Kidney capillary endothelial cell (primary cell): ENCODE results near the gene METTL2A.
"Not testable (repeated sequence)": the region's sequence is repeated elsewhere in the genome, so short reads cannot be mapped to it uniquely, and the experiment has no call there.

Experiments used
- DNase-seq: peaks from one replicate; pipeline ENCODE4 v3.0.0-alpha.2; 2018; ENCODE audit warnings: low spot score

The METTL2A gene

GRCh38 chr17:62423647-62424461, at the start of gene METTL2A:
TSS of gene METTL2A (plus strand) at chr17:62423897. CDS start at chr17:62423903, 6 bp downstream.
- DNase-seq, result peak; percentile 79

GRCh38 chr17:62380253-62380652, 43.4 kb upstream of the METTL2A start, which contains the start of gene EFCAB3:
TSS of gene EFCAB3 (plus strand) at chr17:62380553. CDS start at chr17:62382980, 2,427 bp downstream.
- DNase-seq, result no peak

GRCh38 chr17:62381561-62381960, 42.1 kb upstream of the METTL2A start:
- no peak for DNase-seq

GRCh38 chr17:62388856-62389255, 34.8 kb upstream of the METTL2A start:
- DNase-seq, result no peak

- no peak for DNase-seq
Measured at GRCh38 chr17:62392908-62393307, 30.8 kb upstream of the METTL2A start.

- DNase-seq, result no peak
Measured at GRCh38 chr17:62398891-62399290, 24.8 kb upstream of the METTL2A start.

- DNase-seq, result no peak
Measured at GRCh38 chr17:62405451-62405850, 18.2 kb upstream of the METTL2A start.

- not testable (repeated sequence) for DNase-seq
Measured at GRCh38 chr17:62413090-62413489, 10.6 kb upstream of the METTL2A start.

- DNase-seq, result not testable (repeated sequence)
Measured at GRCh38 chr17:62426214-62426613, 2.5 kb downstream of the METTL2A start.

- DNase-seq, result not testable (repeated sequence)
Measured at GRCh38 chr17:62435251-62435650, 11.6 kb downstream of the METTL2A start.

- not testable (repeated sequence) for DNase-seq
Measured at GRCh38 chr17:62441181-62441580, 17.5 kb downstream of the METTL2A start.

- DNase-seq, result no peak
Measured at GRCh38 chr17:62444063-62444462, 20.4 kb downstream of the METTL2A start.

GRCh38 chr17:62445791-62446190, 22.1 kb downstream of the METTL2A start:
- DNase-seq, result not testable (repeated sequence)

GRCh38 chr17:62452195-62452594, 28.5 kb downstream of the METTL2A start:
- DNase-seq, result not testable (repeated sequence)

GRCh38 chr17:62453041-62453440, 29.3 kb downstream of the METTL2A start:
- not testable (repeated sequence) for DNase-seq

- DNase-seq, result not testable (repeated sequence)
Measured at GRCh38 chr17:62453656-62454055, 30.0 kb downstream of the METTL2A start.

- DNase-seq, result not testable (repeated sequence)
Measured at GRCh38 chr17:62454111-62454510, 30.4 kb downstream of the METTL2A start.

- DNase-seq, result no peak
Measured at GRCh38 chr17:62456016-62456415, 32.3 kb downstream of the METTL2A start.

GRCh38 chr17:62458483-62458882, 34.8 kb downstream of the METTL2A start:
- not testable (repeated sequence) for DNase-seq

GRCh38 chr17:62464422-62464821, 40.7 kb downstream of the METTL2A start:
- DNase-seq, result not testable (repeated sequence)

- not testable (repeated sequence) for DNase-seq
Measured at GRCh38 chr17:62465271-62465670, 41.6 kb downstream of the METTL2A start.

GRCh38 chr17:62470666-62471379, 47.1 kb downstream of the METTL2A start:
- peak; percentile 62 for DNase-seq

GRCh38 chr17:62471380-62471880, 47.7 kb downstream of the METTL2A start:
- not testable (repeated sequence) for DNase-seq
